H9 (cell line): ENCODE data around the gene NMS. TPM values are rescaled to one million over a fixed set of nuclear protein-coding genes. Genes with fewer than 3 reads are reported as not detected.

ENCODE experiments used
- DNase-seq: peaks from one replicate; pipeline ENCODE4 v3.0.0-alpha.2; 2017
- H2AFZ ChIP-seq: one replicate; pipeline ENCODE4 v1.6.1; 2013; ENCODE audit warnings: mild to moderate bottlenecking, low read length, control low read depth, moderate library complexity
- H2AK5ac ChIP-seq: 2 replicates; pipeline ENCODE4 v1.6.1; 2013; ENCODE audit warnings: low read length, control low read depth, mixed read lengths; ENCODE audit not compliant: insufficient read length
- H2BK120ac ChIP-seq: one replicate; pipeline ENCODE4 v1.6.1; 2013; ENCODE audit warnings: low read depth, mild to moderate bottlenecking, low read length, control low read depth, inconsistent platforms; ENCODE audit not compliant: poor library complexity, severe bottlenecking
- H2BK12ac ChIP-seq: 2 replicates; pipeline ENCODE4 v1.6.1; 2013; ENCODE audit warnings: low read length, control low read depth, mixed read lengths, low read depth; ENCODE audit not compliant: insufficient read length
- H2BK15ac ChIP-seq: 2 replicates; pipeline ENCODE4 v1.6.1; 2013; ENCODE audit warnings: low read depth, low read length, control low read depth
- H2BK20ac ChIP-seq: one replicate; pipeline ENCODE4 v1.6.1; 2013; ENCODE audit warnings: low read depth, mild to moderate bottlenecking, low read length, control low read depth, inconsistent platforms; ENCODE audit not compliant: poor library complexity, severe bottlenecking
- H2BK5ac ChIP-seq: 2 replicates; pipeline ENCODE4 v1.6.1; 2013; ENCODE audit warnings: low read length, control low read depth, mixed read lengths; ENCODE audit not compliant: insufficient read length
- H3K14ac ChIP-seq: 2 replicates; pipeline ENCODE4 v1.6.1; 2013; ENCODE audit warnings: low read length, control low read depth; ENCODE audit not compliant: insufficient read depth
- H3K18ac ChIP-seq: 2 replicates; pipeline ENCODE4 v1.6.1; 2013; ENCODE audit warnings: low read depth, mild to moderate bottlenecking, mixed read lengths, low read length, control low read depth; ENCODE audit not compliant: insufficient read length
- H3K23ac ChIP-seq: 2 replicates; pipeline ENCODE4 v1.6.1; 2013; ENCODE audit warnings: low read length, control low read depth, mixed read lengths, low read depth; ENCODE audit not compliant: insufficient read length
- H3K23me2 ChIP-seq: 2 replicates; pipeline ENCODE4 v1.6.1; 2013; ENCODE audit warnings: low read depth, mild to moderate bottlenecking, mixed read lengths, low read length, control low read depth; ENCODE audit not compliant: insufficient read length, poor library complexity, severe bottlenecking
- H3K27ac ChIP-seq: 2 replicates; pipeline ENCODE4 v1.5.1; 2013; ENCODE audit warnings: low read length, control low read depth, mixed read lengths, low read depth; ENCODE audit not compliant: insufficient read length
- H3K27me3 ChIP-seq: 2 replicates; pipeline ENCODE4 v1.6.1; 2013; ENCODE audit warnings: low read length, control low read depth, inconsistent platforms; ENCODE audit not compliant: insufficient read depth
- H3K4ac ChIP-seq: 2 replicates; pipeline ENCODE4 v1.6.1; 2013; ENCODE audit warnings: low read depth, mild to moderate bottlenecking, control low read depth, inconsistent platforms, low read length, moderate library complexity
- H3K4me1 ChIP-seq: 2 replicates; pipeline ENCODE4 v1.6.1; 2013; ENCODE audit warnings: low read length, control low read depth, inconsistent platforms; ENCODE audit not compliant: insufficient read depth
- H3K4me2 ChIP-seq: 2 replicates; pipeline ENCODE4 v1.6.1; 2013; ENCODE audit warnings: low read length, control low read depth, mixed read lengths; ENCODE audit not compliant: insufficient read length, insufficient read depth
- H3K56ac ChIP-seq: 2 replicates; pipeline ENCODE4 v1.6.1; 2013; ENCODE audit warnings: low read depth, mild to moderate bottlenecking, mixed read lengths, low read length, control low read depth; ENCODE audit not compliant: insufficient read length
- H3K79me1 ChIP-seq: 2 replicates; pipeline ENCODE4 v1.6.1; 2013; ENCODE audit warnings: low read depth, mild to moderate bottlenecking, moderate library complexity, low read length, control low read depth, inconsistent platforms; ENCODE audit not compliant: insufficient read depth, poor library complexity, severe bottlenecking
- H3K79me2 ChIP-seq: 2 replicates; pipeline ENCODE4 v1.6.1; 2013; ENCODE audit warnings: low read length, control low read depth, inconsistent platforms; ENCODE audit not compliant: insufficient read depth
- H3K9ac ChIP-seq: 2 replicates; pipeline ENCODE4 v1.6.1; 2013; ENCODE audit warnings: low read length, control low read depth, mixed read lengths; ENCODE audit not compliant: insufficient read length; ENCODE audit errors: extremely low read depth
- H3K9me3 ChIP-seq: one replicate; pipeline ENCODE4 v1.6.1; 2013; ENCODE audit warnings: low read depth, low read length, inconsistent platforms; ENCODE audit not compliant: control insufficient read depth
- H3T11ph ChIP-seq: one replicate; pipeline ENCODE4 v1.6.1; 2013; ENCODE audit warnings: mild to moderate bottlenecking, low read length, control low read depth, inconsistent platforms
- H4K20me1 ChIP-seq: one replicate; pipeline ENCODE4 v1.6.1; 2013; ENCODE audit not compliant: control insufficient read depth, insufficient read length, insufficient read depth
- H4K5ac ChIP-seq: 2 replicates; pipeline ENCODE4 v1.6.1; 2013; ENCODE audit warnings: low read depth, mild to moderate bottlenecking, mixed read lengths, low read length, control low read depth; ENCODE audit not compliant: insufficient read length
- H4K8ac ChIP-seq: replicated peaks from 2 replicates; pipeline ENCODE4 v1.6.1; 2013; ENCODE audit warnings: low read length, control low read depth, mixed read lengths, low read depth; ENCODE audit not compliant: insufficient read length
- H4K91ac ChIP-seq: 2 replicates; pipeline ENCODE4 v1.6.1; 2013; ENCODE audit warnings: low read depth, mild to moderate bottlenecking, moderate library complexity, mixed read lengths, low read length, control low read depth; ENCODE audit not compliant: insufficient read length
- H3K27ac Mint-ChIP-seq, 3 experiments: 2 replicates in 2 of 3; 3 replicates in 1 of 3; pipeline ENCODE4 v1.8.0; 2020 to 2021; ENCODE audit warnings: mixed read lengths in 3 of 3, mild to moderate bottlenecking in 1 of 3, moderate library complexity in 1 of 3
- H3K27me3 Mint-ChIP-seq: 2 replicates; pipeline ENCODE4 v1.8.0; 2021; ENCODE audit warnings: low read depth, mild to moderate bottlenecking, moderate library complexity, mixed read lengths
- H3K36me3 Mint-ChIP-seq, 3 experiments: 2 replicates in 2 of 3; 3 replicates in 1 of 3; pipeline ENCODE4 v1.8.0; 2020 to 2021; ENCODE audit warnings: low read depth in 3 of 3, mixed read lengths in 3 of 3; ENCODE audit not compliant: insufficient read depth in 1 of 3
- H3K4me1 Mint-ChIP-seq, 2 experiments: 2 replicates each; pipeline ENCODE4 v1.8.0; 2020; ENCODE audit warnings: mixed read lengths in 2 of 2
- H3K4me3 Mint-ChIP-seq, 2 experiments: 2 replicates in 1 of 2; 3 replicates in 1 of 2; pipeline ENCODE4 v1.8.0; 2020 to 2021; ENCODE audit warnings: mild to moderate bottlenecking in 2 of 2, mixed read lengths in 2 of 2, moderate library complexity in 1 of 2
- H3K9me3 Mint-ChIP-seq, 2 experiments: 2 replicates in 1 of 2; 3 replicates in 1 of 2; pipeline ENCODE4 v1.8.0; 2020; ENCODE audit warnings: mild to moderate bottlenecking in 2 of 2, mixed read lengths in 2 of 2, moderate library complexity in 1 of 2
- CTCF ChIP-seq: fragments of 200-600 bp; sonication (generic); conservative IDR thresholded peaks from 3 replicates; pipeline ENCODE4 v1.8.0; 2021; ENCODE audit warnings: antibody characterized with exemption, mild to moderate bottlenecking
- WGBS: extraction: QIAGEN DNeasy Blood & Tissue Kit; methylation state at CpG from one replicate; pipeline ENCODE4 v1.1.7; 2013; ENCODE audit warnings: missing lambda C conversion rate, low lambda C conversion rate, mixed read lengths; ENCODE audit not compliant: insufficient read length; ENCODE audit errors: extremely low coverage; 5-methylcytosine and 5-hydroxymethylcytosine counted together
- total RNA-seq: library from RNA; stranded (reverse); gene quantifications from 2 replicates; pipeline ENCODE4 v1.2.1, GENCODE V29; 2021

NMS gene
- total RNA-seq, 1 experiment from 2014 or later, result not detected

- no peaks in the 10 kb centered on the region for H3K9me3 ChIP-seq
- DNase-seq, result no peak
- H3K4me2 ChIP-seq, result no peak overlapping the region
- H2BK120ac ChIP-seq, result no peak overlapping the region
- H3K23me2 ChIP-seq, result no peaks in the 10 kb centered on the region
- no peaks in the 10 kb centered on the region for H4K20me1 ChIP-seq
- H3K4me1 ChIP-seq, result no peaks in the 10 kb centered on the region
- no peak overlapping the region for H3K27ac ChIP-seq
- no peak overlapping the region for H3K4ac ChIP-seq
- no peak overlapping the region for H2AFZ ChIP-seq
- no peak overlapping the region for H3K56ac ChIP-seq
- no peak overlapping the region for H3T11ph ChIP-seq
- H3K18ac ChIP-seq, result no peak overlapping the region
- H3K27ac Mint-ChIP-seq, result no peak overlapping the region
- no peak overlapping the region for H4K8ac ChIP-seq
- H3K4me1 Mint-ChIP-seq, result no peaks in the 10 kb centered on the region
- TF ChIP-seq CTCF, result peak; percentile 24; the same call in 1 of the 3 replicates
- H2BK12ac ChIP-seq, result no peak overlapping the region
- no peak overlapping the region for H4K5ac ChIP-seq
- no peak overlapping the region for H4K91ac ChIP-seq
- peaks cover 3 to 7% of the 10 kb centered on the region in 2 experiments; a peak in 3 of 5 replicates for H3K9me3 Mint-ChIP-seq
- no peak overlapping the region for H2AK5ac ChIP-seq
- no peaks in the 10 kb centered on the region for H3K27me3 Mint-ChIP-seq
- H3K23ac ChIP-seq, result no peak overlapping the region
- H2BK20ac ChIP-seq, result no peak overlapping the region
- no peak overlapping the region for H3K4me3 Mint-ChIP-seq
- H2BK15ac ChIP-seq, result no peak overlapping the region
- no peaks in the 10 kb centered on the region for H3K27me3 ChIP-seq
- no peak overlapping the region for H3K9ac ChIP-seq
- no peak overlapping the region for H3K14ac ChIP-seq
- no peak overlapping the region for H2BK5ac ChIP-seq
- no peaks in the 10 kb centered on the region for H3K79me1 ChIP-seq
- no peaks in the 10 kb centered on the region for H3K36me3 Mint-ChIP-seq
- no CpG with 5 or more reads among the region's 5 CpGs for WGBS
- H3K79me2 ChIP-seq, result no peaks in the 10 kb centered on the region
These were observed 14.1 kb downstream of the NMS start for GRCh38 chr2:100484390-100484789.
